GM12873 (cell line): Measurements from ENCODE around the gene C19orf73.

Source experiments
- CTCF ChIP-seq: IDR thresholded peaks from 2 replicates; pipeline ENCODE4 v1.5.1; 2012; ENCODE audit warnings: low read depth, mild to moderate bottlenecking, moderate library complexity, low read length, control low read depth; ENCODE audit not compliant: insufficient read depth; ENCODE audit errors: missing control alignments

The C19orf73 gene

GRCh38 chr19:49071860-49072547 lies 46.9 kb downstream of the C19orf73 start:
- TF ChIP-seq CTCF, result no peak

- TF ChIP-seq CTCF, result no peak
These were observed 48.5 kb downstream of the C19orf73 start for GRCh38 chr19:49070416-49070815.

- no peak for TF ChIP-seq CTCF
These were observed 49.9 kb downstream of the C19orf73 start for GRCh38 chr19:49069026-49069425.
